BJ (cell line): Measurements from ENCODE around the gene RAB3IL1. TPM values are rescaled to one million over a fixed set of nuclear protein-coding genes. Genes with fewer than 3 reads are reported as not detected.

Experiments used
- CTCF ChIA-PET: fragments of 350-600 bp; formaldehyde crosslinking; extraction: SDS; loops from one replicate; lab custom pipeline; 2021; ENCODE audit warnings: antibody characterized with exemption, inconsistent platforms; lab: Yijun Ruan, JAX
- POLR2A ChIA-PET: fragments of 300-600 bp; sonication (Branson Sonifier 250); formaldehyde crosslinking; extraction: SDS; loops from one replicate; lab custom pipeline; 2021; ENCODE audit warnings: antibody characterized with exemption; lab: Charles Lee
- DNase-seq: peaks from one replicate; pipeline ENCODE4 v3.0.0-alpha.2; 2011; ENCODE audit warnings: low read depth
- H3K27me3 ChIP-seq: 2 replicates; pipeline ENCODE4 v1.6.0; 2011; ENCODE audit warnings: low read length; ENCODE audit not compliant: control insufficient read depth, insufficient read depth
- H3K36me3 ChIP-seq: 2 replicates; pipeline ENCODE4 v1.5.1; 2011; ENCODE audit warnings: low read length; ENCODE audit not compliant: control insufficient read depth, insufficient read depth
- H3K4me3 ChIP-seq: 2 replicates; pipeline ENCODE4 v1.5.1; 2011; ENCODE audit warnings: low read depth, mild to moderate bottlenecking, control low read depth, low read length
- polyA plus RNA-seq: library from polyadenylated mRNA; depleted of rRNA; stranded (reverse); fragments of >200 nt; gene quantifications from 2 replicates; pipeline ENCODE4 v1.2.3, GENCODE V29; 2011
- TF ChIP-seq, protein P1 (sequence below): IDR thresholded peaks from 2 replicates; pipeline ENCODE4 v1.5.1; 2011; ENCODE audit warnings: low read depth, mild to moderate bottlenecking, control low read depth, inconsistent platforms, low read length, moderate library complexity; ENCODE audit not compliant: insufficient read depth

RAB3IL1 gene
- polyA plus RNA-seq, 1 experiment: 15.1 TPM

DNA sequence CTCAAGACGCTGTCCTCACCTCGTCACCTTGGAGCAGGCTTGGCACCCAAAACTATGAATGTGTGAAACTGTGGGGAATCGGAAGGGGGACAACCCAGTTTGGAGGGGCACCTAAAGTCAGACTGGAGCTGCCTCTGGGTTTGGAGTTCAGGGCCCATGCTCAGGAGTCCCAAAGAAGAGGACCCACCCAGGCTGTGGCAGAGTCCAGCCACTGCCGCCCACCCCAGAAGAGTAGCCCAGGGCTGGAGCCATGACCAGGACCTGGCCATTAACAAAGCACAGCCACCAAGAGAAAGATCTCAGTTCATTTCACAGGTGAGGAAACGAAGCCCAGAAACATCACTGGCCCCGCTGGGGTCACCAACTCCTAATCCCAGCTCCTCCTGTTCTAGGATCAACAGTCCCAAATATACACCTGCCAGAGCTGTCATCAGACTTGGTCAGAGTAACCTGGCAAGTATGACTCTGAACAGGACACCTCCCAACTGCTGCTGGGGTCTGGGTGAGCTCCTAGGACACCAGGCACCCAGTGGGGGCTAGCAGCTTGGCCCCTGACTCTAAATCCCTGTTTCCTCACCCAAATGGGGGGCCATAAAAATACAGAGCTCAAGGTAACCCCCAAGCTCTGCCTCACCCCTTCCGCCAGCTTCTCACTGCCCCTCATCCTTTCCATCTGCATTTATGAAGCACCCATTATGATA, 2.7 kb downstream of the RAB3IL1 start:
- ChIA-PET CTCF (interaction anchor here (0.8 to 4.8 kb wide), 4 partner anchors 16 to 193 kb away, joined by 4 to 33 read pairs (median 7); no protein-coding TSS in a partner anchor), POLR2A (no interaction called here)
- Histone ChIP-seq H3K36me3 (no peaks in the 10 kb centered on the region), H3K27me3 (no peaks in the 10 kb centered on the region), H3K4me3 (no peak overlapping the region)
- DNase-seq: no peak
- TF ChIP-seq, protein P1, sequence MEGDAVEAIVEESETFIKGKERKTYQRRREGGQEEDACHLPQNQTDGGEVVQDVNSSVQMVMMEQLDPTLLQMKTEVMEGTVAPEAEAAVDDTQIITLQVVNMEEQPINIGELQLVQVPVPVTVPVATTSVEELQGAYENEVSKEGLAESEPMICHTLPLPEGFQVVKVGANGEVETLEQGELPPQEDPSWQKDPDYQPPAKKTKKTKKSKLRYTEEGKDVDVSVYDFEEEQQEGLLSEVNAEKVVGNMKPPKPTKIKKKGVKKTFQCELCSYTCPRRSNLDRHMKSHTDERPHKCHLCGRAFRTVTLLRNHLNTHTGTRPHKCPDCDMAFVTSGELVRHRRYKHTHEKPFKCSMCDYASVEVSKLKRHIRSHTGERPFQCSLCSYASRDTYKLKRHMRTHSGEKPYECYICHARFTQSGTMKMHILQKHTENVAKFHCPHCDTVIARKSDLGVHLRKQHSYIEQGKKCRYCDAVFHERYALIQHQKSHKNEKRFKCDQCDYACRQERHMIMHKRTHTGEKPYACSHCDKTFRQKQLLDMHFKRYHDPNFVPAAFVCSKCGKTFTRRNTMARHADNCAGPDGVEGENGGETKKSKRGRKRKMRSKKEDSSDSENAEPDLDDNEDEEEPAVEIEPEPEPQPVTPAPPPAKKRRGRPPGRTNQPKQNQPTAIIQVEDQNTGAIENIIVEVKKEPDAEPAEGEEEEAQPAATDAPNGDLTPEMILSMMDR: no peak

DNA sequence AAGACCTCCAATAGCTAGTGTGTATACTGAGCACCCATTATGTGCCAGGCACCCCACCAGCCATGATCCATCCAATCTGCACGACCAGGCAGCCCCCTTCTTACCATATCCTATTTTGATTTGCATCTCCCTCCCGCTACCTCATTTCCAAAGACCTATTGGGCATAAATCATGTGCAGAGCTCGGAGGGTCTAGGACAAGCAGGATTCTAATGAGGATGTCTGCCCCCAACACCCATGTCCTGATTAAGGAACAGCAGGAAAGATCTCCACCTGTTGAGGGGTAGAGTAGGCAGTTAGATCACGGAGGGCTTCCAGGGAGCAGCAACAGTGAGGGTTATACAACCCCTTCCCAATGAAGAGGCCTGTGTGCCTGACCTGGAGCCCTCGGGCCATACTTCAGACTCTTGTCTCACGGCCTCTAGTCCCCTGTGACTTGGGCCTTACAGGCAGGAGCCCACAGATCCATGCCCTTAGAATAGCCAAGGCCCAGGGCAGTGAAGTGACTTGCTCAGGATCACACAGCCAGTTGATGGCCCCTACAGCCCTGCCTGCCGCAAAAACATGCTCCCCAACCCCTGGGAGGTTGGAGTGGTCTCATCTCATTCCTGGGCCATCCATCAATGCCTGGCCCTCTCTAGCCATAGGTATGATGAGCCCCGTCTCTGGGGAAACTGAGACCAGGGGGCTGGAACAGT, 3.5 kb downstream of the RAB3IL1 start:
- Histone ChIP-seq H3K27me3 (no peaks in the 10 kb centered on the region), H3K4me3 (no peak overlapping the region), H3K36me3 (no peaks in the 10 kb centered on the region)
- DNase-seq: no peak
- CTCF ChIA-PET: interaction anchor here (2.1 to 4.8 kb wide), 3 partner anchors 15 to 34 kb away, joined by 4 to 33 read pairs (median 10); no protein-coding TSS in a partner anchor
- POLR2A ChIA-PET: no interaction called here
- TF ChIP-seq, protein P1: no peak

DNA sequence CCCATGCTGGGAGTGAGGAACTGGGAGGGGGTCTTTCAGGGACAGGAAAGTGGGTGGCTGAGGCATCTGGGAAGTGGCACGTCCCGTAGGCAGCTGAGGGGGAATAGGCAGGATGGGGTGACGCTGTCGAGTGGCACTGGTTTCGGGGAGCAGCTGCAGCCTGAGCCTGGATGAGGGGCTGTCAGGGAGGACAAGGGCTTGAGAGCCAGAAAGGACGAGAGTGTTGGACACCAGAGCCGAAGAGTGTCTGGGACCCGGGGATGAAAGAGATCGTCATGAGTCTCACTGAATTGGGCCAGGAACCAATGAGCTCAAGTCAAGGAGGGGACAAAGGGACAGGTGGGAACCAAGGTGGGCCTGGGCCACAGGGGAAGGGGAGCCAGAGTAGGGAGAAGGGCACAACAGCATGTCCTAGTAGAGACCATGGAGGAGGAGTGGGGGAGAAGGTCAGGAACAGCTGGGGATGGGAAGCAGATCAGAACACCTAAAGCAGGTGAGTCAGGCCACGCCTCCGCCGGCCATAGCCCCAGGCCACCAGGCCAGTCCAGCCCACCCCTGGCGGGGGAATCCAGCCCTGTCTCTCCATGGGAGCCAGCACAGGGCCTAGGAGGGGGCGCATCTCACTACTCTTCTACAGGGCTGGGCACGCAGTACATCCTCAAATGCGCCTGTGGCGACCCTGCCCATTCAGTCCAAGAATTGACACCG, 4.2 kb downstream of the RAB3IL1 start:
- Histone ChIP-seq H3K4me3 (no peak overlapping the region), H3K36me3 (no peaks in the 10 kb centered on the region), H3K27me3 (no peaks in the 10 kb centered on the region)
- POLR2A ChIA-PET: no interaction called here
- no peak for DNase-seq
- TF ChIP-seq, protein P1: no peak
- CTCF ChIA-PET: interaction anchor here (2.1 to 4.8 kb wide), 3 partner anchors 15 to 34 kb away, joined by 4 to 33 read pairs (median 10); no protein-coding TSS in a partner anchor

DNA sequence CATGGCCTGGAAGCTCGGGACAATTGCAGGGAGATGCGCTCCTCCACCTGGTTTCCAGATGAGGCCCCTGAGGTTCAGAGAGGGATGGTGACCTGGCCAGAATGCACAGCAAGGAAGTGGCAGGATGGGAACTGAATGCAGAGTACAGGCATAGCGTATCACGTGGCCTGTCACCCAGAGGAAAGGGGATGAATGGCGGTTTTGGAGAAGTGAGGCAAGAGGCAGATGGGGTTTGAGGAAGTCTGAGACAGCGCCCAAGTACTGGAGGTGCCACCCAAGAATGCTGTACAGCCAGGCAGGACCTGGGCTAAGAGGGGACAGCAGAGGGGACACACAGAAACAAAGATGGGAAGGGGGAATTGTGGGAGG, 4.9 kb downstream of the RAB3IL1 start:
- TF ChIP-seq, protein P1: no peak
- H3K4me3 ChIP-seq: no peak overlapping the region
- no peak for DNase-seq
- POLR2A ChIA-PET: no interaction called here
- CTCF ChIA-PET: interaction anchor here (1.3 to 4.8 kb wide), 3 partner anchors 14 to 36 kb away, joined by 3 to 33 read pairs (median 4); no protein-coding TSS in a partner anchor
- peaks cover under 1% of the 10 kb centered on the region; the same call in 1 of the 2 replicates for H3K36me3 ChIP-seq
- no peaks in the 10 kb centered on the region for H3K27me3 ChIP-seq
